Upper lobe of left lung (tissue), 6 donors: ENCODE measurements around the gene ANKRD40CL. TPM values are rescaled to one million over a fixed set of nuclear protein-coding genes. Genes with fewer than 3 reads are reported as not detected.

Experiments
- ATAC-seq, 2 donors: fragments of 200-7000 bp; cut with Tn5 transposase; one replicate each; pipeline ENCODE4 v1.9.1; 2022; ENCODE audit warnings: mild to moderate bottlenecking in 2 of 2, moderate library complexity in 2 of 2; ENCODE audit not compliant: low FRiP score in 2 of 2
- DNase-seq, 2 donors: peaks; one replicate each; pipeline ENCODE4 v3.0.0-alpha.2; 2019 to 2020
- H3K27ac ChIP-seq, 4 donors: fragments of 200-600 bp; sonication (generic); one replicate each; pipeline ENCODE4 v1.5.1; 2016 to 2019
- H3K27me3 ChIP-seq, 4 donors: fragments of 200-600 bp; sonication (generic); one replicate each; pipeline ENCODE4 v1.5.1; 2017 to 2019
- H3K36me3 ChIP-seq, 4 donors: fragments of 200-600 bp; sonication (generic); one replicate each; pipeline ENCODE4 v1.5.1; 2016 to 2019
- H3K4me1 ChIP-seq, 4 donors: fragments of 200-600 bp; sonication (generic); one replicate each; pipeline ENCODE4 v1.5.1; 2018 to 2019
- H3K4me3 ChIP-seq, 4 donors: fragments of 200-600 bp; sonication (generic); one replicate each; pipeline ENCODE4 v1.5.1; 2017 to 2019; ENCODE audit warnings: mild to moderate bottlenecking in 2 of 4, moderate library complexity in 1 of 4
- H3K9me3 ChIP-seq, 4 donors: fragments of 200-600 bp; sonication (generic); one replicate each; pipeline ENCODE4 v1.5.1; 2018 to 2019
- CTCF ChIP-seq, 6 experiments: fragments of 450-650 bp in 4 of 6; fragments of 200-600 bp in 2 of 6; sonication (generic) in 2 of 6; IDR thresholded peaks; one replicate each; pipeline ENCODE4 v1.5.1; 2016 to 2019; ENCODE audit warnings: antibody characterized with exemption in 6 of 6
- EP300 ChIP-seq, 4 donors: sonication (generic); formaldehyde crosslinking; IDR thresholded peaks; one replicate each; pipeline ENCODE4 v1.5.1; 2017; ENCODE audit warnings: antibody characterized with exemption in 4 of 4, control low read depth in 2 of 4
- POLR2A ChIP-seq, 4 donors: fragments of 450-650 bp; IDR thresholded peaks; one replicate each; pipeline ENCODE4 v1.5.1; 2016 to 2017; ENCODE audit warnings: antibody characterized with exemption in 4 of 4, mild to moderate bottlenecking in 2 of 4
- POLR2AphosphoS5 ChIP-seq, 2 donors: sonication (generic); formaldehyde crosslinking; IDR thresholded peaks; one replicate each; pipeline ENCODE4 v1.5.1; 2017; ENCODE audit warnings: antibody characterized with exemption in 2 of 2
- WGBS, 2 donors: methylation state at CpG; one replicate each; pipeline ENCODE4 v1.1.5; 2017 to 2018; 5-methylcytosine and 5-hydroxymethylcytosine counted together
- total RNA-seq, 6 donors: library from RNA; depleted of rRNA in 4 of 6; stranded (reverse); fragments of >200 nt in 4 of 6; gene quantifications; one replicate each; pipeline versions ENCODE4 v1.1.0 to v1.2.1, GENCODE V29; 2016 to 2021
- donor health status: DM: no; HTN: no; CAD: no; lungs with moderate emphysema.
- donor health status: DM: no; HTN: yes; CAD: no; lungs with severe emphysema.

Gene ANKRD40CL
- total RNA-seq, 6 donors from 2014 or later = not detected

GRCh38 chr17:50798424-50799288, 31.3 kb upstream of the ANKRD40CL start:
- Histone ChIP-seq H3K9me3 (no peaks in the 10 kb centered on the region), H3K27ac (no peak overlapping the region), H3K4me1 (no peaks in the 10 kb centered on the region), H3K36me3 (no peaks in the 10 kb centered on the region), H3K4me3 (no peak overlapping the region), H3K27me3 (no peaks in the 10 kb centered on the region)
- TF ChIP-seq EP300 (IDR thresholded peaks at IDR 0.05) (no peak), CTCF (IDR thresholded peaks at IDR 0.05) (no peak), POLR2AphosphoS5 (IDR thresholded peaks at IDR 0.05) (no peak)
- 80 to 92% methylated on average over 19 of the region's 19 CpGs for WGBS, 2 donors
- DNase-seq = peak in 1 of 2 donors; percentile 60
- peak in 1 of 2 donors; percentile 13 for ATAC-seq

GRCh38 chr17:50797135-50797810, 30.0 kb upstream of the ANKRD40CL start:
- DNase-seq = no peak
- H3K4me1 ChIP-seq = no peaks in the 10 kb centered on the region
- TF ChIP-seq POLR2AphosphoS5 (IDR thresholded peaks at IDR 0.05) (no peak), EP300 (IDR thresholded peaks at IDR 0.05) (no peak), CTCF (IDR thresholded peaks at IDR 0.05) (no peak), POLR2A (IDR thresholded peaks at IDR 0.05) (no peak)
- WGBS, 2 donors = 50 to 60% methylated on average over 11 of the region's 11 CpGs
- H3K9me3 ChIP-seq = no peaks in the 10 kb centered on the region
- no peak for ATAC-seq
- no peak overlapping the region for H3K27ac ChIP-seq
- H3K4me3 ChIP-seq = no peak overlapping the region
- H3K36me3 ChIP-seq = no peaks in the 10 kb centered on the region
- no peaks in the 10 kb centered on the region for H3K27me3 ChIP-seq

GRCh38 chr17:50794361-50794760, 27.0 kb upstream of the ANKRD40CL start:
- H3K36me3 ChIP-seq = no peaks in the 10 kb centered on the region
- no peak for DNase-seq
- no peaks in the 10 kb centered on the region for H3K27me3 ChIP-seq
- no peak overlapping the region for H3K4me3 ChIP-seq
- H3K4me1 ChIP-seq = no peaks in the 10 kb centered on the region
- TF ChIP-seq CTCF (IDR thresholded peaks at IDR 0.05) (no peak), POLR2AphosphoS5 (IDR thresholded peaks at IDR 0.05) (no peak), POLR2A (IDR thresholded peaks at IDR 0.05) (no peak), EP300 (IDR thresholded peaks at IDR 0.05) (no peak)
- WGBS, 2 donors = 84 to 88% methylated on average over 6 of the region's 6 CpGs
- no peak for ATAC-seq
- no peaks in the 10 kb centered on the region for H3K9me3 ChIP-seq
- H3K27ac ChIP-seq = no peak overlapping the region

- DNase-seq = no peak
- H3K4me1 ChIP-seq = no peaks in the 10 kb centered on the region
- TF ChIP-seq EP300 (IDR thresholded peaks at IDR 0.05) (no peak), POLR2A (IDR thresholded peaks at IDR 0.05) (no peak), POLR2AphosphoS5 (IDR thresholded peaks at IDR 0.05) (no peak), CTCF (IDR thresholded peaks at IDR 0.05) (no peak)
- WGBS, 2 donors = 92 to 94% methylated on average over 8 of the region's 8 CpGs
- no peak overlapping the region for H3K27ac ChIP-seq
- H3K27me3 ChIP-seq = no peaks in the 10 kb centered on the region
- no peak overlapping the region for H3K4me3 ChIP-seq
- ATAC-seq = peak in 1 of 2 donors; percentile 12
- H3K36me3 ChIP-seq = no peaks in the 10 kb centered on the region
- no peaks in the 10 kb centered on the region for H3K9me3 ChIP-seq
Observed at GRCh38 chr17:50793007-50793406, 25.7 kb upstream of the ANKRD40CL start.
